Lower leg skin (tissue), 4 donors: Measurements from ENCODE around the gene AIMP1. TPM values are rescaled to one million over a fixed set of nuclear protein-coding genes. Genes with fewer than 3 reads are reported as not detected.

Experiments
- DNase-seq, 2 donors: peaks; one replicate each; pipeline ENCODE4 v3.0.0-alpha.2; 2019; ENCODE audit warnings: low spot score in 2 of 2
- H3K4me3 ChIP-seq: fragments of 200-600 bp; sonication (generic); 2 replicates; pipeline ENCODE4 v1.5.1; 2017; ENCODE audit warnings: mild to moderate bottlenecking, low read depth; ENCODE audit not compliant: poor library complexity, severe bottlenecking
- POLR2A ChIP-seq, 2 donors: fragments of 450-650 bp; IDR thresholded peaks; one replicate each; pipeline ENCODE4 v1.6.1; 2016 to 2017; ENCODE audit warnings: antibody characterized with exemption in 2 of 2, mild to moderate bottlenecking in 1 of 2, moderate library complexity in 1 of 2
- WGBS, 2 donors: methylation state at CpG; one replicate each; pipeline ENCODE4 v1.1.5; 2018; 5-methylcytosine and 5-hydroxymethylcytosine counted together
- intact Hi-C: fragments of 100-400 bp; cut with DNase I; formaldehyde crosslinking; loops from one replicate; pipeline ENCODE4 v1.15.0; 2023; ENCODE audit warnings: low total_unique reads
- total RNA-seq, 4 donors: library from RNA; depleted of rRNA; stranded (reverse); fragments of >200 nt; gene quantifications; one replicate each; pipeline ENCODE4 v1.1.0, GENCODE V29; 2016
- TF ChIP-seq, protein P1 (sequence below), 3 donors: fragments of 450-650 bp; IDR thresholded peaks; one replicate each; pipeline ENCODE4 v1.5.1; 2016; ENCODE audit warnings: antibody characterized with exemption in 3 of 3, mild to moderate bottlenecking in 3 of 3, moderate library complexity in 2 of 3

AIMP1 gene
- total RNA-seq, 4 donors from 2014 or later: 14.9 to 25.0 (median 18.6) TPM

- no peak overlapping the region for H3K4me3 ChIP-seq
- intact Hi-C loops: no loop called here
- DNase-seq: no peak
- 61 to 97% methylated on average over 1 of the region's 1 CpG for WGBS, 2 donors
- TF ChIP-seq, protein P1, sequence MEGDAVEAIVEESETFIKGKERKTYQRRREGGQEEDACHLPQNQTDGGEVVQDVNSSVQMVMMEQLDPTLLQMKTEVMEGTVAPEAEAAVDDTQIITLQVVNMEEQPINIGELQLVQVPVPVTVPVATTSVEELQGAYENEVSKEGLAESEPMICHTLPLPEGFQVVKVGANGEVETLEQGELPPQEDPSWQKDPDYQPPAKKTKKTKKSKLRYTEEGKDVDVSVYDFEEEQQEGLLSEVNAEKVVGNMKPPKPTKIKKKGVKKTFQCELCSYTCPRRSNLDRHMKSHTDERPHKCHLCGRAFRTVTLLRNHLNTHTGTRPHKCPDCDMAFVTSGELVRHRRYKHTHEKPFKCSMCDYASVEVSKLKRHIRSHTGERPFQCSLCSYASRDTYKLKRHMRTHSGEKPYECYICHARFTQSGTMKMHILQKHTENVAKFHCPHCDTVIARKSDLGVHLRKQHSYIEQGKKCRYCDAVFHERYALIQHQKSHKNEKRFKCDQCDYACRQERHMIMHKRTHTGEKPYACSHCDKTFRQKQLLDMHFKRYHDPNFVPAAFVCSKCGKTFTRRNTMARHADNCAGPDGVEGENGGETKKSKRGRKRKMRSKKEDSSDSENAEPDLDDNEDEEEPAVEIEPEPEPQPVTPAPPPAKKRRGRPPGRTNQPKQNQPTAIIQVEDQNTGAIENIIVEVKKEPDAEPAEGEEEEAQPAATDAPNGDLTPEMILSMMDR (IDR thresholded peaks at IDR 0.05): no peak
These were observed 39.1 kb upstream of the AIMP1 start for GRCh38 chr4:106277140-106277675.

GRCh38 chr4:106284227-106284626 is 32.1 kb upstream of the AIMP1 start:
- 70 to 74% methylated on average over 3 of the region's 3 CpGs for WGBS, 2 donors
- H3K4me3 ChIP-seq: no peak overlapping the region
- TF ChIP-seq, protein P1 (IDR thresholded peaks at IDR 0.05): no peak
- no peak for TF ChIP-seq POLR2A (IDR thresholded peaks at IDR 0.05)
- DNase-seq: no peak
- intact Hi-C loops: no loop called here

GRCh38 chr4:106286611-106287010 is 29.7 kb upstream of the AIMP1 start:
- DNase-seq: no peak
- intact Hi-C loops: no loop called here
- 97 to 98% methylated on average over 8 of the region's 8 CpGs for WGBS, 2 donors
- H3K4me3 ChIP-seq: no peak overlapping the region
- TF ChIP-seq, protein P1 (IDR thresholded peaks at IDR 0.05): no peak
- no peak for TF ChIP-seq POLR2A (IDR thresholded peaks at IDR 0.05)

DNA sequence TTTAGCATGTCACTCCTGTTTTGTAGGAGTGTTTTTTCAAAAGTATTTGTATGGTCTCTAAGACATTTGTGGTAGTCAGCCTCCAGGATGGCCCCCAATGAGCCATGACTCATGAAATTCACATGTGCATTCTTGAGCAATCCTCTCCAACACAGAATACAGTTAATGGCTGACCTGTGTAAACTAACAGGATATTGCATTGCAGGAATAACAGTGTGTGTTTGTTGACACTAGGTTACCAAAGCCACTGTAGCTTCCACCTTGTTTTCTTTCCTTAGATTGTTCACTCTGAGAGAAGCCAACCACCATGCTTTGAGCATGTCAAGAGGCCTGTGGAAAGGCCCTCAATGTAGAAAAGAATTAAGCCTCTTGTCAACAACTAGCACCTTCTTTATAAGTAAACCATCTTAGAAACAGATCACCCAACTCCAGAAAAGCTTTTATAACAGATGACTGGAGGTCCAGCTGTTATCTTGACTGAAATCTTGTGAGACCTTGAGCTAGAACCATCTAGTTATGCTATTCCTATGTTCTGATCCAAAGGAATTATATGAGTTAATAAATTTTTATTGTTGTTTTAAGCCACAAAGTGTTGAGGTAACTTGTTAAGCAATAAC is 28.9 kb upstream of the AIMP1 start:
- TF ChIP-seq POLR2A (IDR thresholded peaks at IDR 0.05): no peak
- TF ChIP-seq, protein P1 (IDR thresholded peaks at IDR 0.05): no peak
- H3K4me3 ChIP-seq: no peak overlapping the region
- DNase-seq: no peak
- intact Hi-C loops: no loop called here

GRCh38 chr4:106289737-106290136 is 26.6 kb upstream of the AIMP1 start:
- intact Hi-C loops: no loop called here
- no peak overlapping the region for H3K4me3 ChIP-seq
- DNase-seq: no peak
- TF ChIP-seq POLR2A (IDR thresholded peaks at IDR 0.05): no peak
- TF ChIP-seq, protein P1 (IDR thresholded peaks at IDR 0.05): no peak
- WGBS, 2 donors: 82% methylated on average over 2 of the region's 2 CpGs

DNA sequence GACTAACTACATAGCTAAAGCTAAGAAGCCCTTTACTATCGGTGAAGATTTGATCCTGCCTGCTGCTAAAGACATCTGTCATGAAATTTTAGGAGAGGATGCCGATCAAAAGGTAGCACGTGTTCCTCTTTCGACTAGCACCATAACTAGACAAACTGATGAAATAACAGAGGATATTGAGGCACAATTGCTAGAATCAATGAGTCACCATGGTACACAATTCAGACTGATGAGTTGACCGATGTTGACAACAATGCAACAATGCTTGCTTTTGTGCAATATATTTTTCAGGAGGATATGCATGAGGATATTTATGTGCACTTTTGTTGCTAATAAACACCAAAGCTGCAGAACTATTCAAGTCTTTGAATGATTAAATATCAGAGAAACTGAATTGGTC is 24.7 kb upstream of the AIMP1 start:
- 96 to 98% methylated on average over 5 of the region's 5 CpGs for WGBS, 2 donors
- intact Hi-C loops: no loop called here

More for the DNA sequence above, 24.7 kb upstream of the AIMP1 start:
- TF ChIP-seq, protein P1 (IDR thresholded peaks at IDR 0.05): no peak
- TF ChIP-seq POLR2A (IDR thresholded peaks at IDR 0.05): no peak
- DNase-seq: no peak
- no peak overlapping the region for H3K4me3 ChIP-seq
